Stimulated activated CD8-positive, alpha-beta memory T cell treated with anti-CD3 and anti-CD28 coated beads, Interleukin-12 subunit alpha, Interleukin-12 subunit beta, amount 100 ng/mL, for 1 hour (primary cell): Measurements from ENCODE around the gene CAPZA2.
"Not testable (repeated sequence)": the region's sequence is repeated elsewhere in the genome, so short reads cannot be mapped to it uniquely, and the experiment has no call there.

Experiments
- DNase-seq: peaks from one replicate; pipeline ENCODE4 v3.0.0-alpha.2; 2020; ENCODE audit warnings: low read depth

CAPZA2 gene

DNA sequence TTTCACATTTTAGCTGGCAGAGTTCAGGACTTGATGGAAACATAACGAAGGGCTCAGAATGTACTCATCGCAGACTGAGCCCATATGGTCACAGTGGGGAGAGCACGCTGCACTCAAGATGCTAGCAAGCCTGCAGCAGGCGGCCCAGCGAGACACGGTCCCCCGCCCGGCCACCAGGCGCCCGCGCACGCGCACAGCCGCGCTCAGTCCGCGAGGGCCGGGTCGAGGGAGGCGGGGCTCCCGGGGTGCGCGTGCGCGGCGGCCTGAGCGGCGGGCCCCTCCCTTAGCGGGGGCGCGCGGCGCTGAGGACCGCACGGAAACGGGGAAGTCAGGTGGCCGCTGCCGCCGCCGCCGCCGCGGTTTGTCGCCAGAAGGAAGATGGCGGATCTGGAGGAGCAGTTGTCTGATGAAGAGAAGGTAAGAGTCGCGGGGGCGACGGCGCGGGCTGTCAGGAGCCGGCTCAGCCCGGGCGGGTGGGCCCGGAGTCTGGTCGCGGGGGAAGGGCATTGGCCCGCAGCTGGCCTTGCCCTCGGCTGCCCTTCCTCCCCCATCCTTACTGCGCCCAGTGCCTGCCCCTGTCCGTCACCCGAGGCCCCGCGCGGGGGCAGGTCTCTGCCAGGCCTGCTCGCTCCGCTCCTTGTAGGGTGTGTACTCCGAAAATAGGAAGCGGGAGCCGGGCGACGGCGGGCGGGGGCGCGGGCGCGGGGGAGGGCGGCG is at the start of gene CAPZA2:
Gene CAPZA2, plus strand, starts transcription at position 354 of the 717 bp plus-strand sequence. Its CDS starts 25 bp downstream, at position 379.
- peak; percentile 90 for DNase-seq

DNA sequence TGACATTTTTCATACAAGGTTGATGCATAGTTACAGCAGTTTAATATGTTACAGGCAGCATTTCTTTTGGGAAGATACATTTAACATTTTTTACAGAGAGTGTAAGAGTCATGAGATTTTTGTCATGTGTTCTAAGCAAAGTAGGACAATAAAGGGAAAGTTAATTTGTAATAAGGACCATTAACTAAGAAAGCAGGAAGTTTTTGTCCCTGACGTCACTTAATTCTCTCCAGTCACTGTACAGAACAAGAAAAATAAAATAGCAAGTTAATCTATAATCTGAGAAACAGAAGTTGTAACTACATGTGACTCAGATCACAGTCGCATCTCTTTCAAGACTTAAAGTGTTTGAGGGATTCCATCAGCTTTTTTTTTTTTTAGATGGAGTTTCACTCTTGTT is 49.5 kb upstream of the CAPZA2 start:
- DNase-seq: no peak

DNA sequence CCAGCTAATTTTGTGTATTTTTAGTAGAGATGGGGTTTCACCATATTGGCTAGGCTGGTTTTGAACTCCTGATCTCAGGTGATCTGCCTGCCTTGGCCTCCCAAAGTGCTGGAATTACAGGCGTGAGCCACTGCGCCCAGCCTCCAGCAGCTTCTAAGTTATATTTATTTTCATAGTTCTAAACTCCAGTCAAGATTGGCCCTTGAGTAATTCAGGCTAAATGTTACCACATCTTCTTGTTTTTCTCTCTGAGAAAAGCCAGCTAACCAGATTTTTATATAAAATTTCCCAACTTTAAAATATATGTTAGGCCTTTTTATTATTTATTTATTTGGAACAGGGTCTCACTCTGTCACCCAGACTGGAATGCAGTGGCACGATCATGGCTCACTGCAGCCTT is 49.0 kb upstream of the CAPZA2 start:
- not testable (repeated sequence) for DNase-seq

GRCh38 chr7:116815041-116815440 is 47.3 kb upstream of the CAPZA2 start:
- no peak for DNase-seq

DNA sequence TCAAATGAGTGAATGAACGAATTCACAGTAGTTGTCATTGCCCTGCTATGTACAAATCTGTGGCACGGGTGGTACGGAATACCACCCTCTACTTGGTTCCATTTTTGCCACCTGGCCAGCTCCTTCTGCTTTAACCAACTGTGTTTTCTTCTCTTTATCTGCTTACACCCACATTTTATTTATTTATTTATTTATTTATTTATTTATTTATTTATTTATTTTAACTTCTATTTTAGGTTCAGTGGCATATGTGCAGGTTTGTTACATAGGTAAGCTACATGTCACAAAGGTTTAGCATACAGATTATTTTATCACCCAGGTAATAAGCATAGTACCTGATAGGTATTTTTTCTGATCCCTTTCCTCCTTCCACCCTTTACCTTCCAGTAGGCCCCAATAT is 42.2 kb upstream of the CAPZA2 start:
- DNase-seq: no peak

DNA sequence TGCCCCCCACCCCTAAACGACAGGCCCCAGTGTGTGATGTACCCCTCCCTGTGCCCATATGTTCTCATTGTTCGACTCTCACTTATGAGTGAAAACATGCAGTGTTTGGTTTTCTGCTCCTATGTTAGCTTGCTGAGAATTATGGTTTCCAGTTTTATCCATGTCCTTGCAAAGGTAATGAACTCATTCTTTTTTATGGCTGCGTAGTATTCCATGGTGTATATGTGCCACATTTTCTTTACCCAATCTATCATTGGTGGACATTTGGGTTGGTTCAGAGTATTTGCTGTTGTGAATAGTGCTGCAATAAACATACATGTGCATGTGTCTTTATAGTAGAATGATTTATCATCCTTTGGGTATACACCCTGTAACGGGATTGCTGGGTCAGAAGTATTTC is 40.7 kb upstream of the CAPZA2 start:
- DNase-seq: not testable (repeated sequence)

- no peak for DNase-seq
Observed at GRCh38 chr7:116824449-116824848, 37.9 kb upstream of the CAPZA2 start.

DNA sequence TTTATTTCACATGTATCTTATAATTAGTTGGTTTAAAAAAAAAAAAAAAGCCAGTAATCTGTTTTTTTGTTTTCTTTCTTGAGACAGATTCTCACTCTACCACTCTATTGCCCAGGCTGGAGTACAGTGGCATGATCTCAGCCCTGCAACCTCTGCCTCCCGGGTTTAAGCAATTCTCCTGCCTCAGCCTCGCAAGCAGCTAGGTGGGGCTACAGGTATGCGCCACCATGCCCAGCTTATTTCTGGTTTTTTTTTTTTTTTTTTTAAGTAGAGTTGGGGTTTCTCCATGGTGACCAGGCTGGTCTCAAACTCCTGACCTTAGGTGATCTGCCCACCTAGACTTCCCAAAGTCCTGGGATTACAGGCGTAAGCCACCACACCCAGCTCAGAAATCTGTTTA is 34.1 kb upstream of the CAPZA2 start:
- DNase-seq: no peak

GRCh38 chr7:116829041-116829440 is 33.3 kb upstream of the CAPZA2 start:
- no peak for DNase-seq

GRCh38 chr7:116829493-116829892 is 32.9 kb upstream of the CAPZA2 start:
- DNase-seq: no peak

GRCh38 chr7:116832692-116833091 is 29.7 kb upstream of the CAPZA2 start:
- DNase-seq: no peak

- no peak for DNase-seq
Observed at GRCh38 chr7:116834815-116835504, 27.4 kb upstream of the CAPZA2 start.

DNA sequence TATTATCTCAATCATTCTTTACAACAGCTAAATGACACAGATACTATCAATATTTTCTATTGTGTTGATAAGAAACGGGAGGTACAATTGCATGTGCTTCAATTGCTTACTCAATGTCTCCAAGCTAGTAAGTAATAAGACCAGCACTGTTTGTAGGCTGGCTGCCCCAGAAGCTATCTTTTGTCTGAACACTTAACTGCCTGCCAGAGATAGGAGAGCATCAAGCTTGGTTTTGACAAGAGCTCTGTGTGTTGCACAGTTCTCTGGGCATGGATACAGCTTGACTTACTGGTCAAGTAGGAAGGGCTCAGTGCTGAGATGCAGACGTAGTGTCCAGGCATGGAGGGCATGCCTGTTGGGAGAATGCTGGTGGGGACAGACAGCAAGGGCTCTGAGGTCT is 26.3 kb upstream of the CAPZA2 start:
- DNase-seq: no peak

GRCh38 chr7:116836911-116837310 is 25.5 kb upstream of the CAPZA2 start:
- DNase-seq: no peak

- DNase-seq: no peak
Observed at GRCh38 chr7:116837586-116837985, 24.8 kb upstream of the CAPZA2 start.

- no peak for DNase-seq
Observed at GRCh38 chr7:116840256-116840655, 22.1 kb upstream of the CAPZA2 start.

DNA sequence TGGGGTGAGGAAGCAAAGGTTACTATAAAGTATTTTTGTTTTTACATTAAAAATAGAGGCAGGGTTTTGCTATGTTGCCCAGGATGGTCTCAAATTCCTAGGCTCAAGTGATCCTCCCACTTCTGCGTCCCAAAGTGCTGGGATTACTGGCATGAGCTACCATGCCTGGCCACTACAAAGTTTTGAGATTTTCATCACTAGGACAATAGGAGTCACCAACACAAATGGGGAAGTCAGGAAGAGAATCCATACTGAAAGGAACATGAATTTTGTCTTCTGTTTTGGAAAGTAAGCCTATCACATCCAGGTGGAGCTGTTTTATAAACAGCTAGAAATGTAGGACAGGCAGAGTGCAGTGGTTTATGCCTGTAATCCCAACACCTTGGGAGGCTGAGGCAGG is 20.0 kb upstream of the CAPZA2 start:
- DNase-seq: no peak

- no peak for DNase-seq
Observed at GRCh38 chr7:116843378-116843777, 19.0 kb upstream of the CAPZA2 start.

GRCh38 chr7:116851175-116851574 is 11.2 kb upstream of the CAPZA2 start:
- DNase-seq: no peak

- DNase-seq: no peak
Observed at GRCh38 chr7:116851671-116852070, 10.7 kb upstream of the CAPZA2 start.

DNA sequence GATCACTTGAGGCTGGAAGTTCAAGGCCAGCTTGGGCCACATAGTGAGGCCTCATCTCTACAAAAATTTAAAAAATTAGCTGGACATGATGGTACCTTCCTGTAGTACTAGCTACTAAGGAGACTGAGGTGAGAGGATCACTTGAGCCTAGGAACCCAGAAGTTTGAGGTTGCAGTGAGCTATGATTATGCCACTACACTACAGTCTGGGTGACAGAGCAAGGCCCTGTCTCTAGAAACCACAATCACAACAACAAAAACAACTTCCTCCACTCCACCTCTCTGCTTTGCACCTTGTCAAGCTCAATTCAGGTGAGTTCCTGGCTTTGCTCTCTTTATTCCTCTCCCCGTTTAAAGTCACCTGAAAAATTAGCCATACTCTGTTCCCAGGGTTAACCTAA is 8.3 kb upstream of the CAPZA2 start:
- no peak for DNase-seq

GRCh38 chr7:116857052-116857451 is 5.3 kb upstream of the CAPZA2 start:
- DNase-seq: no peak

GRCh38 chr7:116859323-116859722 is 3.1 kb upstream of the CAPZA2 start:
- DNase-seq: no peak

GRCh38 chr7:116861717-116862116 is 670 bp upstream of the CAPZA2 start:
- DNase-seq: no peak
